SK-N-SH (cell line): ENCODE data around the gene ZFHX3. TPM values are rescaled to one million over a fixed set of nuclear protein-coding genes. Genes with fewer than 3 reads are reported as not detected.

Experiments
- CTCF ChIA-PET: fragments of 300-600, 350-600 bp; formaldehyde crosslinking; extraction: SDS; loops from one replicate; lab custom pipeline; 2021; lab: Yijun Ruan, JAX
- POLR2A ChIA-PET: fragments of 350-600 bp; sonication (Branson Sonifier 250); formaldehyde crosslinking; extraction: SDS; loops from one replicate; lab custom pipeline; 2020; ENCODE audit warnings: antibody characterized with exemption, inconsistent platforms; lab: Yijun Ruan, JAX
- DNase-seq: peaks from one replicate; pipeline ENCODE4 v3.0.0; 2012
- H2AFZ ChIP-seq: fragments of 200-600 bp; sonication (generic); 2 replicates; pipeline ENCODE4 v1.8.1; 2016; ENCODE audit warnings: antibody characterized with exemption, mild to moderate bottlenecking, low read depth
- H3F3A ChIP-seq: fragments of 200-600 bp; sonication (generic); replicated peaks from 2 replicates; pipeline ENCODE3; 2016; ENCODE audit warnings: antibody characterized with exemption, mild to moderate bottlenecking; ENCODE audit not compliant: insufficient read depth
- H3K27ac ChIP-seq, 2 experiments: fragments of 200-500 bp in 1 of 2; fragments of 200-600 bp in 1 of 2; sonication (Bioruptor generic) in 1 of 2; sonication (generic), shearing (Covaris generic) in 1 of 2; 2 replicates each; pipeline versions ENCODE4 v1.5.1 to v1.6.1; 2014 to 2016; ENCODE audit warnings: low read depth in 2 of 2, inconsistent platforms in 1 of 2, low read length in 1 of 2, mild to moderate bottlenecking in 1 of 2, mixed read lengths in 1 of 2
- H3K27me3 ChIP-seq: fragments of 200-600 bp; sonication (generic), shearing (Covaris generic); 2 replicates; pipeline ENCODE4 v1.6.1; 2016; ENCODE audit warnings: mixed run types; ENCODE audit not compliant: insufficient read depth
- H3K36me3 ChIP-seq, 2 experiments: fragments of 200-500 bp in 1 of 2; fragments of 200-600 bp in 1 of 2; sonication (Bioruptor generic) in 1 of 2; sonication (generic) in 1 of 2; replicated peaks in 1 of 2; 2 replicates each; pipeline versions ENCODE3 to v1.5.1; 2014 to 2016; ENCODE audit warnings: low read length in 1 of 2, mild to moderate bottlenecking in 1 of 2; ENCODE audit not compliant: insufficient read depth in 2 of 2, control insufficient read depth in 1 of 2
- H3K4me1 ChIP-seq, 2 experiments: fragments of 200-500 bp in 1 of 2; fragments of 200-600 bp in 1 of 2; sonication (Bioruptor generic) in 1 of 2; sonication (generic), shearing (Covaris generic) in 1 of 2; 2 replicates each; pipeline versions ENCODE4 v1.5.1 to v1.6.1; 2014 to 2016; ENCODE audit warnings: low read depth in 1 of 2, low read length in 1 of 2, mixed run types in 1 of 2; ENCODE audit not compliant: insufficient read depth in 2 of 2, control insufficient read depth in 1 of 2
- H3K4me2 ChIP-seq: fragments of 200-600 bp; sonication (generic), shearing (Covaris generic); 2 replicates; pipeline ENCODE4 v1.6.1; 2017; ENCODE audit warnings: mixed run types
- H3K4me3 ChIP-seq, 2 experiments: fragments of 200-500 bp in 1 of 2; fragments of 200-600 bp in 1 of 2; sonication (Bioruptor generic) in 1 of 2; sonication (generic), shearing (Covaris generic) in 1 of 2; 2 replicates each; pipeline versions ENCODE4 v1.5.1 to v1.8.1; 2014 to 2016; ENCODE audit warnings: low read depth in 2 of 2, inconsistent platforms in 1 of 2, low read length in 1 of 2, mild to moderate bottlenecking in 1 of 2, mixed read lengths in 1 of 2, moderate library complexity in 1 of 2
- H3K79me2 ChIP-seq: fragments of 200-600 bp; sonication (generic); 2 replicates; pipeline ENCODE4 v1.8.1; 2017; ENCODE audit warnings: mild to moderate bottlenecking; ENCODE audit not compliant: insufficient read depth
- H3K9ac ChIP-seq: fragments of 200-600 bp; sonication (generic); 2 replicates; pipeline ENCODE4 v1.6.1; 2017; ENCODE audit warnings: mixed run types
- H3K9me2 ChIP-seq: fragments of 200-600 bp; sonication (generic); 2 replicates; pipeline ENCODE4 v1.6.1; 2017; ENCODE audit warnings: mixed run types
- H3K9me3 ChIP-seq: fragments of 200-600 bp; sonication (generic); 2 replicates; pipeline ENCODE4 v1.6.1; 2017; ENCODE audit warnings: mixed run types, mild to moderate bottlenecking, moderate library complexity
- H4K20me1 ChIP-seq: fragments of 200-600 bp; sonication (generic); 2 replicates; pipeline ENCODE4 v1.6.1; 2017; ENCODE audit warnings: mild to moderate bottlenecking, mixed run types; ENCODE audit not compliant: insufficient read depth
- ELF1 ChIP-seq: IDR thresholded peaks from 2 replicates; pipeline ENCODE4 v1.4.0; 2012
- FOSL2 ChIP-seq: IDR thresholded peaks from 2 replicates; pipeline ENCODE4 v1.4.0; 2012; ENCODE audit warnings: low read depth, mild to moderate bottlenecking, moderate library complexity, borderline replicate concordance
- MAX ChIP-seq: IDR thresholded peaks from 2 replicates; pipeline ENCODE4 v1.4.0; 2012; ENCODE audit warnings: low read depth
- MEF2A ChIP-seq: IDR thresholded peaks from 2 replicates; pipeline ENCODE4 v1.4.0; 2012; ENCODE audit warnings: low read depth, borderline replicate concordance
- PBX3 ChIP-seq: IDR thresholded peaks from 2 replicates; pipeline ENCODE4; 2012
- POLR2AphosphoS5 ChIP-seq: IDR thresholded peaks from 2 replicates; pipeline ENCODE4 v1.6.1; 2012; ENCODE audit warnings: low read depth, low read length
- RFX5 ChIP-seq: IDR thresholded peaks from 2 replicates; pipeline ENCODE4 v1.6.1; 2012; ENCODE audit warnings: mild to moderate bottlenecking, improper control_type of control experiment, low read length
- SIN3A ChIP-seq: IDR thresholded peaks from 2 replicates; pipeline ENCODE4 v1.6.1; 2012; ENCODE audit warnings: low read depth, mild to moderate bottlenecking, low read length, moderate library complexity, borderline replicate concordance
- TCF12 ChIP-seq: IDR thresholded peaks from 2 replicates; pipeline ENCODE4 v1.4.0; 2012
- USF1 ChIP-seq: IDR thresholded peaks from 2 replicates; pipeline ENCODE4 v1.4.0; 2012; ENCODE audit warnings: low read depth, borderline replicate concordance
- WGBS: methylation state at CpG from one replicate; pipeline ENCODE4 v1.1.6; 2017; ENCODE audit warnings: low lambda C conversion rate; 5-methylcytosine and 5-hydroxymethylcytosine counted together
- polyA plus RNA-seq, 3 experiments: library from polyadenylated mRNA; depleted of rRNA; stranded (reverse); fragments of >200 nt; gene quantifications; 2 replicates each; pipeline ENCODE4 v1.2.3, GENCODE V29; 2012
- TF ChIP-seq, protein P1 (sequence below): fragments of 150-350 bp; IDR thresholded peaks from 2 replicates; pipeline ENCODE4 v1.6.1; 2017; ENCODE audit warnings: antibody characterized with exemption, low read length, low read depth, borderline replicate concordance
- TF ChIP-seq, protein P2 (sequence below): IDR thresholded peaks from 2 replicates; pipeline ENCODE4 v1.6.1; 2012; ENCODE audit warnings: mild to moderate bottlenecking, low read depth, low read length, moderate library complexity

ZFHX3 gene
- polyA plus RNA-seq, 1 of the 3 experiments (the other 2 are of a cell fraction), result 2.0 TPM

GRCh38 chr16:72743011-72743761, 304.7 kb downstream of the ZFHX3 start:
- no peaks in the 10 kb centered on the region for H4K20me1 ChIP-seq
- no peak overlapping the region; the same call in 1 of the 2 replicates for H2AFZ ChIP-seq
- H3K27me3 ChIP-seq, result no peaks in the 10 kb centered on the region
- DNase-seq, result no peak
- H3F3A ChIP-seq, result peaks cover 9% of the 10 kb centered on the region
- no peaks in the 10 kb centered on the region for H3K9me2 ChIP-seq
- H3K4me3 ChIP-seq, result no peak overlapping the region
- H3K27ac ChIP-seq, result no peak overlapping the region
- no peaks in the 10 kb centered on the region for H3K9me3 ChIP-seq
- CTCF ChIA-PET, result interaction anchor here (1.7 to 2.1 kb wide), 2 partner anchors 10 to 89 kb away, joined by 3 to 5 read pairs; no protein-coding TSS in a partner anchor
- TF ChIP-seq RFX5 (no peak), TCF12 (peak; percentile 64; the same call in 1 of the 2 replicates), PBX3 (peak; percentile 16; the same call in 1 of the 2 replicates)
- no peak overlapping the region for H3K4me2 ChIP-seq
- 76% methylated on average over 8 of the region's 8 CpGs for WGBS
- H3K79me2 ChIP-seq, result no peaks in the 10 kb centered on the region
- peaks cover 2 to 15% of the 10 kb centered on the region in 2 experiments; a peak in 3 of 4 replicates for H3K4me1 ChIP-seq
- POLR2A ChIA-PET, result no interaction called here
- H3K9ac ChIP-seq, result no peak overlapping the region
- no peaks in the 10 kb centered on the region for H3K36me3 ChIP-seq

DNA sequence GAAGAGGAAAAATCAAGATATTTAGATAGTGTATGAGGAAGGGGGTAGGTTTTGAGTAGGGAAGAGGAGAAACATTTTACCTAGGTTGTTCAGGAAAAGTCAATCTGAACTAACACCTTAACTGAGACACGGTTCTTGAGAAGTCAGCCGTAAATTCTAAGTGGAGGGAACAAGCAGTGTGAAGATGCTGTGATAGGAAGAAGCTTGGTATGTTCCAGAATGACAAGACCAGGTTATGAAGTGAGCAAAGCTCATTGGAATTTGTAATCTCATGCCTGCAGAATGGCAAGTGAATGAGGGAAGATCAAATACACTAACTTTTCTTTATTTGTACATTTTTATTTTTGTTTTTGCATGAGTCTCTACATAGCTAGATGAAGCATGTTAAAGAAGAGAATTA, 307.6 kb downstream of the ZFHX3 start:
- CTCF ChIA-PET, result no interaction called here
- Histone ChIP-seq H3K27ac (no peak overlapping the region), H3K4me1 (peaks cover 2 to 15% of the 10 kb centered on the region in 2 experiments; a peak in 3 of 4 replicates), H3K79me2 (no peaks in the 10 kb centered on the region; the same call in 1 of the 2 replicates), H3K9me2 (no peaks in the 10 kb centered on the region)
- DNase-seq, result no peak
- no peak for TF ChIP-seq FOSL2
- no peak for TF ChIP-seq MEF2A
- TF ChIP-seq, protein P1, sequence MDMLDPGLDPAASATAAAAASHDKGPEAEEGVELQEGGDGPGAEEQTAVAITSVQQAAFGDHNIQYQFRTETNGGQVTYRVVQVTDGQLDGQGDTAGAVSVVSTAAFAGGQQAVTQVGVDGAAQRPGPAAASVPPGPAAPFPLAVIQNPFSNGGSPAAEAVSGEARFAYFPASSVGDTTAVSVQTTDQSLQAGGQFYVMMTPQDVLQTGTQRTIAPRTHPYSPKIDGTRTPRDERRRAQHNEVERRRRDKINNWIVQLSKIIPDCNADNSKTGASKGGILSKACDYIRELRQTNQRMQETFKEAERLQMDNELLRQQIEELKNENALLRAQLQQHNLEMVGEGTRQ, result no peak
- no peak for TF ChIP-seq SIN3A
- TF ChIP-seq POLR2AphosphoS5, result no peak
- no peak for TF ChIP-seq USF1
- peak; percentile 27; the same call in 1 of the 2 replicates for TF ChIP-seq PBX3
- 0 out of 2 replicates have a peak, but pooled peaks have one; percentile 14 for TF ChIP-seq TCF12
- peak; percentile 22; the same call in 1 of the 2 replicates for TF ChIP-seq MAX
- TF ChIP-seq, protein P2, sequence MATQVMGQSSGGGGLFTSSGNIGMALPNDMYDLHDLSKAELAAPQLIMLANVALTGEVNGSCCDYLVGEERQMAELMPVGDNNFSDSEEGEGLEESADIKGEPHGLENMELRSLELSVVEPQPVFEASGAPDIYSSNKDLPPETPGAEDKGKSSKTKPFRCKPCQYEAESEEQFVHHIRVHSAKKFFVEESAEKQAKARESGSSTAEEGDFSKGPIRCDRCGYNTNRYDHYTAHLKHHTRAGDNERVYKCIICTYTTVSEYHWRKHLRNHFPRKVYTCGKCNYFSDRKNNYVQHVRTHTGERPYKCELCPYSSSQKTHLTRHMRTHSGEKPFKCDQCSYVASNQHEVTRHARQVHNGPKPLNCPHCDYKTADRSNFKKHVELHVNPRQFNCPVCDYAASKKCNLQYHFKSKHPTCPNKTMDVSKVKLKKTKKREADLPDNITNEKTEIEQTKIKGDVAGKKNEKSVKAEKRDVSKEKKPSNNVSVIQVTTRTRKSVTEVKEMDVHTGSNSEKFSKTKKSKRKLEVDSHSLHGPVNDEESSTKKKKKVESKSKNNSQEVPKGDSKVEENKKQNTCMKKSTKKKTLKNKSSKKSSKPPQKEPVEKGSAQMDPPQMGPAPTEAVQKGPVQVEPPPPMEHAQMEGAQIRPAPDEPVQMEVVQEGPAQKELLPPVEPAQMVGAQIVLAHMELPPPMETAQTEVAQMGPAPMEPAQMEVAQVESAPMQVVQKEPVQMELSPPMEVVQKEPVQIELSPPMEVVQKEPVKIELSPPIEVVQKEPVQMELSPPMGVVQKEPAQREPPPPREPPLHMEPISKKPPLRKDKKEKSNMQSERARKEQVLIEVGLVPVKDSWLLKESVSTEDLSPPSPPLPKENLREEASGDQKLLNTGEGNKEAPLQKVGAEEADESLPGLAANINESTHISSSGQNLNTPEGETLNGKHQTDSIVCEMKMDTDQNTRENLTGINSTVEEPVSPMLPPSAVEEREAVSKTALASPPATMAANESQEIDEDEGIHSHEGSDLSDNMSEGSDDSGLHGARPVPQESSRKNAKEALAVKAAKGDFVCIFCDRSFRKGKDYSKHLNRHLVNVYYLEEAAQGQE, result no peak
- no peak for TF ChIP-seq ELF1
- TF ChIP-seq, all 33 proteins: peak for 3
- Histone ChIP-seq H3K27me3 (no peaks in the 10 kb centered on the region), H3K36me3 (no peaks in the 10 kb centered on the region), H3K4me3 (no peak overlapping the region), H4K20me1 (no peaks in the 10 kb centered on the region), H3K9ac (no peak overlapping the region), H3K4me2 (no peak overlapping the region), H3F3A (peaks cover 9% of the 10 kb centered on the region), H2AFZ (no peak overlapping the region), H3K9me3 (no peaks in the 10 kb centered on the region)
- 93% methylated on average over 2 of the region's 2 CpGs for WGBS
- POLR2A ChIA-PET, result interaction anchor here (0.6 kb wide), 1 partner anchor 318 kb away, joined by 6 read pairs; no protein-coding TSS in a partner anchor
